Mesendoderm (in vitro differentiated cells): ENCODE data around the gene DNTT.

Experiments used
- DNase-seq: peaks from one replicate; pipeline ENCODE4 v3.0.0; 2013
- H2AK5ac ChIP-seq: 2 replicates; pipeline ENCODE4 v1.6.1; 2013; ENCODE audit warnings: low read length, inconsistent platforms
- H2BK120ac ChIP-seq: 2 replicates; pipeline ENCODE4 v1.6.1; 2013; ENCODE audit warnings: low read depth, mild to moderate bottlenecking, low read length, moderate library complexity, mixed read lengths
- H2BK15ac ChIP-seq: replicated peaks from 2 replicates; pipeline ENCODE4 v1.6.1; 2013; ENCODE audit warnings: low read depth, mild to moderate bottlenecking, moderate library complexity
- H2BK5ac ChIP-seq: 2 replicates; pipeline ENCODE4 v1.6.1; 2013; ENCODE audit warnings: low read length, inconsistent platforms
- H3K18ac ChIP-seq: 2 replicates; pipeline ENCODE4 v1.6.1; 2013; ENCODE audit warnings: mild to moderate bottlenecking, low read length, mixed read lengths
- H3K23ac ChIP-seq: one replicate; pipeline ENCODE4 v1.6.1; 2013; ENCODE audit warnings: low read length
- H3K27ac ChIP-seq: 2 replicates; pipeline ENCODE4 v1.5.1; 2013; ENCODE audit warnings: low read depth, mild to moderate bottlenecking, inconsistent platforms, low read length, moderate library complexity
- H3K27me3 ChIP-seq: 2 replicates; pipeline ENCODE4 v1.6.1; 2013; ENCODE audit warnings: low read length, control low read depth, mild to moderate bottlenecking, inconsistent platforms; ENCODE audit not compliant: insufficient read depth, poor library complexity
- H3K36me3 ChIP-seq: 2 replicates; pipeline ENCODE4 v1.6.1; 2013; ENCODE audit warnings: low read length, inconsistent platforms; ENCODE audit not compliant: control insufficient read depth, insufficient read depth
- H3K4ac ChIP-seq: one replicate; pipeline ENCODE4 v1.6.1; 2013; ENCODE audit warnings: low read depth, mild to moderate bottlenecking, low read length, moderate library complexity
- H3K4me1 ChIP-seq: 2 replicates; pipeline ENCODE4 v1.6.1; 2013; ENCODE audit warnings: low read depth, low read length, inconsistent platforms; ENCODE audit not compliant: control insufficient read depth
- H3K4me2 ChIP-seq: 2 replicates; pipeline ENCODE4 v1.6.1; 2013; ENCODE audit warnings: low read length
- H3K4me3 ChIP-seq: 2 replicates; pipeline ENCODE4 v1.5.1; 2013; ENCODE audit warnings: mild to moderate bottlenecking, low read length
- H3K56ac ChIP-seq: one replicate; pipeline ENCODE4 v1.6.1; 2013; ENCODE audit warnings: low read length
- H3K79me1 ChIP-seq: 2 replicates; pipeline ENCODE4 v1.6.1; 2013; ENCODE audit warnings: low read length, inconsistent platforms
- H3K79me2 ChIP-seq: 2 replicates; pipeline ENCODE4 v1.6.1; 2013; ENCODE audit warnings: mild to moderate bottlenecking, low read length; ENCODE audit not compliant: control insufficient read depth, insufficient read depth
- H3K9ac ChIP-seq: 2 replicates; pipeline ENCODE4 v1.6.1; 2013; ENCODE audit warnings: low read length, inconsistent platforms
- H4K5ac ChIP-seq: one replicate; pipeline ENCODE4 v1.6.1; 2013; ENCODE audit warnings: low read length
- H4K8ac ChIP-seq: one replicate; pipeline ENCODE4 v1.6.1; 2013; ENCODE audit warnings: low read depth, mild to moderate bottlenecking, control low read depth, low read length, moderate library complexity
- WGBS: extraction: QIAGEN DNeasy Blood & Tissue Kit; methylation state at CpG from one replicate; pipeline ENCODE4 v1.1.7; 2013; ENCODE audit warnings: low lambda C conversion rate, missing lambda C conversion rate; ENCODE audit not compliant: insufficient coverage; ENCODE audit errors: extremely low coverage; 5-methylcytosine and 5-hydroxymethylcytosine counted together

DNTT gene

GRCh38 chr10:96317067-96317833, 13.0 kb downstream of the DNTT start:
- Histone ChIP-seq H3K36me3 (no peaks in the 10 kb centered on the region), H3K4me1 (no peaks in the 10 kb centered on the region), H3K4me2 (no peak overlapping the region), H2BK5ac (no peak overlapping the region), H4K8ac (no peak overlapping the region), H3K27me3 (no peaks in the 10 kb centered on the region), H3K23ac (no peak overlapping the region), H3K79me2 (no peaks in the 10 kb centered on the region), H3K9ac (no peak overlapping the region), H4K5ac (no peak overlapping the region), H3K27ac (no peak overlapping the region), H2BK120ac (no peak overlapping the region), H3K4me3 (no peak overlapping the region), H3K79me1 (no peaks in the 10 kb centered on the region), H2BK15ac (no peak overlapping the region), H2AK5ac (no peak overlapping the region), H3K56ac (no peak overlapping the region), H3K4ac (no peak overlapping the region), H3K18ac (no peak overlapping the region)
- no CpG with 5 or more reads among the region's 4 CpGs for WGBS
- no peak for DNase-seq

GRCh38 chr10:96319754-96320474, 15.7 kb downstream of the DNTT start:
- Histone ChIP-seq H2BK120ac (no peak overlapping the region), H3K4me2 (no peak overlapping the region), H3K27me3 (no peaks in the 10 kb centered on the region), H3K23ac (no peak overlapping the region), H4K8ac (no peak overlapping the region), H2BK15ac (no peak overlapping the region), H3K18ac (no peak overlapping the region), H2AK5ac (no peak overlapping the region), H3K4me3 (no peak overlapping the region), H2BK5ac (no peak overlapping the region), H3K79me2 (no peaks in the 10 kb centered on the region), H3K4me1 (no peaks in the 10 kb centered on the region), H3K9ac (no peak overlapping the region), H3K79me1 (no peaks in the 10 kb centered on the region), H3K36me3 (no peaks in the 10 kb centered on the region), H3K56ac (peak overlapping the region; percentile 39), H3K4ac (no peak overlapping the region), H4K5ac (no peak overlapping the region), H3K27ac (no peak overlapping the region)
- WGBS, result no CpG with 5 or more reads among the region's 3 CpGs
- DNase-seq, result no peak

- H3K4me3 ChIP-seq, result no peak overlapping the region
- H2BK15ac ChIP-seq, result no peak overlapping the region
- H2BK5ac ChIP-seq, result no peak overlapping the region
- no peak overlapping the region for H3K27ac ChIP-seq
- no peak overlapping the region for H3K9ac ChIP-seq
- no peaks in the 10 kb centered on the region for H3K79me1 ChIP-seq
- H4K5ac ChIP-seq, result no peak overlapping the region
- WGBS, result no CpG with 5 or more reads among the region's 5 CpGs
- no peak overlapping the region for H3K18ac ChIP-seq
- H2BK120ac ChIP-seq, result no peak overlapping the region
- no peak overlapping the region for H3K23ac ChIP-seq
- H3K4me2 ChIP-seq, result no peak overlapping the region
- H3K4me1 ChIP-seq, result no peaks in the 10 kb centered on the region
- H3K27me3 ChIP-seq, result no peaks in the 10 kb centered on the region
- no peak overlapping the region for H4K8ac ChIP-seq
- H3K4ac ChIP-seq, result no peak overlapping the region
- H3K79me2 ChIP-seq, result no peaks in the 10 kb centered on the region
- no peaks in the 10 kb centered on the region for H3K36me3 ChIP-seq
- no peak overlapping the region for H3K56ac ChIP-seq
- DNase-seq, result peak; percentile 60
- H2AK5ac ChIP-seq, result no peak overlapping the region
These were observed 17.6 kb downstream of the DNTT start for GRCh38 chr10:96321822-96322221.

GRCh38 chr10:96322275-96322674, 18.0 kb downstream of the DNTT start:
- H2BK120ac ChIP-seq, result no peak overlapping the region
- no peak overlapping the region for H3K4me3 ChIP-seq
- H3K36me3 ChIP-seq, result no peaks in the 10 kb centered on the region
- no peak overlapping the region for H4K5ac ChIP-seq
- H3K23ac ChIP-seq, result no peak overlapping the region
- WGBS, result no CpG with 5 or more reads among the region's 1 CpG
- H3K4ac ChIP-seq, result no peak overlapping the region
- H3K9ac ChIP-seq, result no peak overlapping the region
- H3K4me2 ChIP-seq, result no peak overlapping the region
- no peak overlapping the region for H2AK5ac ChIP-seq
- H3K56ac ChIP-seq, result no peak overlapping the region
- H2BK15ac ChIP-seq, result no peak overlapping the region
- H2BK5ac ChIP-seq, result no peak overlapping the region
- no peak overlapping the region for H3K18ac ChIP-seq
- DNase-seq, result no peak
- no peak overlapping the region for H3K27ac ChIP-seq
- no peaks in the 10 kb centered on the region for H3K27me3 ChIP-seq
- no peak overlapping the region for H4K8ac ChIP-seq
- no peaks in the 10 kb centered on the region for H3K79me1 ChIP-seq
- H3K4me1 ChIP-seq, result no peaks in the 10 kb centered on the region
- H3K79me2 ChIP-seq, result no peaks in the 10 kb centered on the region

- no peaks in the 10 kb centered on the region for H3K79me1 ChIP-seq
- H2BK15ac ChIP-seq, result no peak overlapping the region
- DNase-seq, result peak; percentile 83
- H3K9ac ChIP-seq, result no peak overlapping the region
- H2AK5ac ChIP-seq, result no peak overlapping the region
- H3K27me3 ChIP-seq, result no peaks in the 10 kb centered on the region
- H3K4ac ChIP-seq, result no peak overlapping the region
- H3K18ac ChIP-seq, result no peak overlapping the region
- H3K56ac ChIP-seq, result no peak overlapping the region
- H3K36me3 ChIP-seq, result no peaks in the 10 kb centered on the region
- H3K23ac ChIP-seq, result no peak overlapping the region
- H3K27ac ChIP-seq, result no peak overlapping the region
- no CpG with 5 or more reads among the region's 2 CpGs for WGBS
- H3K4me3 ChIP-seq, result no peak overlapping the region
- no peak overlapping the region for H3K4me2 ChIP-seq
- H4K5ac ChIP-seq, result no peak overlapping the region
- H4K8ac ChIP-seq, result no peak overlapping the region
- no peak overlapping the region for H2BK5ac ChIP-seq
- H3K79me2 ChIP-seq, result no peaks in the 10 kb centered on the region
- H3K4me1 ChIP-seq, result no peaks in the 10 kb centered on the region
- no peak overlapping the region for H2BK120ac ChIP-seq
These were observed 20.2 kb downstream of the DNTT start for GRCh38 chr10:96324447-96324846.
